NT2/D1 (cell line): ENCODE data around the gene CHRNG.

ENCODE experiments used
- SUZ12 ChIP-seq: IDR thresholded peaks from 2 replicates; pipeline ENCODE4 v1.6.1; 2011; ENCODE audit not compliant: insufficient read length, insufficient read depth; ENCODE audit errors: extremely low read depth
- ZNF274 ChIP-seq: IDR thresholded peaks from 2 replicates; pipeline ENCODE4 v1.6.1; 2011; ENCODE audit warnings: mild to moderate bottlenecking, low read depth, low read length

- TF ChIP-seq SUZ12 (no peak), ZNF274 (no peak)
Measured at GRCh38 chr2:232562515-232563151, 23.1 kb downstream of the CHRNG start.
